ENCODE data around the gene UBAP1.
A peak's percentile ranks its signal among the peaks of the same experiment; 100 is the strongest.

Gene UBAP1

DNA sequence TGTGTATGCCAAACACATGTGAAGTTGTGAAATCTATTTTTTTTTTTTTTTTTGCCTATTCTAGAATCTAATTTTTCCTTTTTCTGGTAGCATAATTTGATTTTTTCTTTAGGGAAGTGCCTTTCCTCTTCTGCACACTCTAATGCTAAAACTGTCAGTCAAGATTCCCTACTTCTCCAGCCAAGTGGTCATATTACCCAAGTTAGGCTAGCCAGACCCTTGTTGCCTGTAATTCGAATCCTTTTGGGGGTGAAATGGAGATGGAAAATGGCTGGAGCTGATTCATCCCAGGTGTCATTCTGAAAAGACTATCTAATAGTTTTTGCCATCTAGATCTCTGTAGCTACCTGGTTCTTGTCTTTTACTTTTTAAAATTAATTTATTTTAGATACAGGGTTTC is 24.8 kb upstream of the UBAP1 start:
- H3K36me3 ChIP-seq (ENCODE audit: control insufficient read depth, insufficient read depth, low read length), result no peaks in the 10 kb centered on the region
- H3K9me3 ChIP-seq (ENCODE audit: control insufficient read depth, low read length), result no peaks in the 10 kb centered on the region
- no peak overlapping the region for H3K4me3 ChIP-seq (ENCODE audit: insufficient read depth, low read depth, low read length, poor library complexity, severe bottlenecking)
- H3K27ac ChIP-seq (ENCODE audit: insufficient read depth, low read length, poor library complexity, severe bottlenecking), result no peak overlapping the region
- no peaks in the 10 kb centered on the region for H3K27me3 ChIP-seq (replicated peaks; ENCODE audit: control insufficient read depth, insufficient read depth, low read length, poor library complexity, severe bottlenecking)
- no peak for DNase-seq
- H3K4me1 ChIP-seq (ENCODE audit: control insufficient read depth, insufficient read depth, low read length, poor library complexity, severe bottlenecking), result no peaks in the 10 kb centered on the region

DNA sequence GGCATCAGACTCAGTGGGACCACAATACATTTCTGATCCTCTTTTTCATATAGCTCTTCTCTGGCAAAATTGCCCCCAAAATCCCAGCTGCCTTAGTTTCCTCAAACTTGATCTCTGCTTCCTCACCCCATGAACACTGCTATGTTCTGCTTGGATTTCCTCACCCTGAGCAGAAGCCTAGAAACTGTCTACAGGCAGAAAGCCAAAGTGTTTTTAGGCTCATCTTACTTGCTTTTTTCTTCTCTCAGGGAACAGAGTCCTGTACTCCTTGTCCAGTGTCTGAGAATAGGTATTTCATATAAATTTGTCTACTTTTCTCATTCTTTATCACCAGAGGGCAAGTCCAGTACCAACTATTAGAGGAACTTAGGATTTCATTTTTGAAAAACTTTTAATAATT is 21.5 kb upstream of the UBAP1 start:
- Histone ChIP-seq H3K27ac (ENCODE audit: insufficient read depth, low read length, poor library complexity, severe bottlenecking) (no peak overlapping the region), H3K27me3 (replicated peaks; ENCODE audit: control insufficient read depth, insufficient read depth, low read length, poor library complexity, severe bottlenecking) (no peaks in the 10 kb centered on the region), H3K4me1 (ENCODE audit: control insufficient read depth, insufficient read depth, low read length, poor library complexity, severe bottlenecking) (no peaks in the 10 kb centered on the region), H3K4me3 (ENCODE audit: insufficient read depth, low read depth, low read length, poor library complexity, severe bottlenecking) (no peak overlapping the region), H3K9me3 (ENCODE audit: control insufficient read depth, low read length) (no peaks in the 10 kb centered on the region), H3K36me3 (ENCODE audit: control insufficient read depth, insufficient read depth, low read length) (no peaks in the 10 kb centered on the region)
- DNase-seq, result no peak

DNA sequence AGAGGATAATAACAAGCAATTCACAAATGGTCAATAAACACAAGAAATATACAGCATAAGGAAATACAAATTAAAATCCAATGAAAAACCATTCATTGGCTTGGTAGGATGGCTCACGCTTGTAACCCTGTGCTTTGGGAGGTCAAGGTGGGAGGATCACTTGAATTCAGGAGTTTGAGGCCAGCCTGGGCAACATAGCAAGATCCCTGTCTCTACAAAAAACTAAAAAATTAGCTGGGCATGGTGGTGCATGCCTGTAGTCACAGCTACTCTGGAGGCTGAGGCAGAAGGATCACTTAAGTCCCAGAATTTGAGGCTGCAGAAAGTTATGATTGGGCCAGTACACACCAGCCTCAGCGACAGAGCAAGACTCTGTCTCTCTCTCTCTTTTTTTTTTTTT is 20.9 kb upstream of the UBAP1 start:
- Histone ChIP-seq H3K27ac (ENCODE audit: insufficient read depth, low read length, poor library complexity, severe bottlenecking) (no peak overlapping the region), H3K4me1 (ENCODE audit: control insufficient read depth, insufficient read depth, low read length, poor library complexity, severe bottlenecking) (no peaks in the 10 kb centered on the region), H3K27me3 (replicated peaks; ENCODE audit: control insufficient read depth, insufficient read depth, low read length, poor library complexity, severe bottlenecking) (no peaks in the 10 kb centered on the region), H3K4me3 (ENCODE audit: insufficient read depth, low read depth, low read length, poor library complexity, severe bottlenecking) (no peak overlapping the region), H3K36me3 (ENCODE audit: control insufficient read depth, insufficient read depth, low read length) (no peaks in the 10 kb centered on the region), H3K9me3 (ENCODE audit: control insufficient read depth, low read length) (no peaks in the 10 kb centered on the region)
- no peak for DNase-seq

- H3K4me3 ChIP-seq (ENCODE audit: insufficient read depth, low read depth, low read length, poor library complexity, severe bottlenecking), result no peak overlapping the region
- H3K27ac ChIP-seq (ENCODE audit: insufficient read depth, low read length, poor library complexity, severe bottlenecking), result no peak overlapping the region
- H3K4me1 ChIP-seq (ENCODE audit: control insufficient read depth, insufficient read depth, low read length, poor library complexity, severe bottlenecking), result no peaks in the 10 kb centered on the region
- H3K9me3 ChIP-seq (ENCODE audit: control insufficient read depth, low read length), result no peaks in the 10 kb centered on the region
- no peak for DNase-seq
- H3K27me3 ChIP-seq (replicated peaks; ENCODE audit: control insufficient read depth, insufficient read depth, low read length, poor library complexity, severe bottlenecking), result no peaks in the 10 kb centered on the region
- no peaks in the 10 kb centered on the region for H3K36me3 ChIP-seq (ENCODE audit: control insufficient read depth, insufficient read depth, low read length)
Observed at GRCh38 chr9:34158362-34158869, 20.4 kb upstream of the UBAP1 start.

GRCh38 chr9:34163434-34163833 is 15.4 kb upstream of the UBAP1 start:
- H3K36me3 ChIP-seq (ENCODE audit: control insufficient read depth, insufficient read depth, low read length), result no peaks in the 10 kb centered on the region
- no peak overlapping the region for H3K27ac ChIP-seq (ENCODE audit: insufficient read depth, low read length, poor library complexity, severe bottlenecking)
- no peaks in the 10 kb centered on the region for H3K27me3 ChIP-seq (replicated peaks; ENCODE audit: control insufficient read depth, insufficient read depth, low read length, poor library complexity, severe bottlenecking)
- H3K4me1 ChIP-seq (ENCODE audit: control insufficient read depth, insufficient read depth, low read length, poor library complexity, severe bottlenecking), result no peaks in the 10 kb centered on the region
- H3K9me3 ChIP-seq (ENCODE audit: control insufficient read depth, low read length), result no peaks in the 10 kb centered on the region
- no peak for DNase-seq
- H3K4me3 ChIP-seq (ENCODE audit: insufficient read depth, low read depth, low read length, poor library complexity, severe bottlenecking), result no peak overlapping the region

GRCh38 chr9:34169125-34169524 is 9.7 kb upstream of the UBAP1 start:
- Histone ChIP-seq H3K27ac (ENCODE audit: insufficient read depth, low read length, poor library complexity, severe bottlenecking) (no peak overlapping the region), H3K4me1 (ENCODE audit: control insufficient read depth, insufficient read depth, low read length, poor library complexity, severe bottlenecking) (no peaks in the 10 kb centered on the region), H3K9me3 (ENCODE audit: control insufficient read depth, low read length) (no peaks in the 10 kb centered on the region), H3K27me3 (replicated peaks; ENCODE audit: control insufficient read depth, insufficient read depth, low read length, poor library complexity, severe bottlenecking) (no peaks in the 10 kb centered on the region), H3K36me3 (ENCODE audit: control insufficient read depth, insufficient read depth, low read length) (no peaks in the 10 kb centered on the region), H3K4me3 (ENCODE audit: insufficient read depth, low read depth, low read length, poor library complexity, severe bottlenecking) (no peak overlapping the region)
- DNase-seq, result no peak

GRCh38 chr9:34170237-34170991 is 8.4 kb upstream of the UBAP1 start:
- H3K27ac ChIP-seq (ENCODE audit: insufficient read depth, low read length, poor library complexity, severe bottlenecking), result no peak overlapping the region
- H3K9me3 ChIP-seq (ENCODE audit: control insufficient read depth, low read length), result no peaks in the 10 kb centered on the region
- H3K4me3 ChIP-seq (ENCODE audit: insufficient read depth, low read depth, low read length, poor library complexity, severe bottlenecking), result no peak overlapping the region
- H3K27me3 ChIP-seq (replicated peaks; ENCODE audit: control insufficient read depth, insufficient read depth, low read length, poor library complexity, severe bottlenecking), result no peaks in the 10 kb centered on the region
- no peaks in the 10 kb centered on the region for H3K36me3 ChIP-seq (ENCODE audit: control insufficient read depth, insufficient read depth, low read length)
- DNase-seq, result no peak
- no peaks in the 10 kb centered on the region for H3K4me1 ChIP-seq (ENCODE audit: control insufficient read depth, insufficient read depth, low read length, poor library complexity, severe bottlenecking)

DNA sequence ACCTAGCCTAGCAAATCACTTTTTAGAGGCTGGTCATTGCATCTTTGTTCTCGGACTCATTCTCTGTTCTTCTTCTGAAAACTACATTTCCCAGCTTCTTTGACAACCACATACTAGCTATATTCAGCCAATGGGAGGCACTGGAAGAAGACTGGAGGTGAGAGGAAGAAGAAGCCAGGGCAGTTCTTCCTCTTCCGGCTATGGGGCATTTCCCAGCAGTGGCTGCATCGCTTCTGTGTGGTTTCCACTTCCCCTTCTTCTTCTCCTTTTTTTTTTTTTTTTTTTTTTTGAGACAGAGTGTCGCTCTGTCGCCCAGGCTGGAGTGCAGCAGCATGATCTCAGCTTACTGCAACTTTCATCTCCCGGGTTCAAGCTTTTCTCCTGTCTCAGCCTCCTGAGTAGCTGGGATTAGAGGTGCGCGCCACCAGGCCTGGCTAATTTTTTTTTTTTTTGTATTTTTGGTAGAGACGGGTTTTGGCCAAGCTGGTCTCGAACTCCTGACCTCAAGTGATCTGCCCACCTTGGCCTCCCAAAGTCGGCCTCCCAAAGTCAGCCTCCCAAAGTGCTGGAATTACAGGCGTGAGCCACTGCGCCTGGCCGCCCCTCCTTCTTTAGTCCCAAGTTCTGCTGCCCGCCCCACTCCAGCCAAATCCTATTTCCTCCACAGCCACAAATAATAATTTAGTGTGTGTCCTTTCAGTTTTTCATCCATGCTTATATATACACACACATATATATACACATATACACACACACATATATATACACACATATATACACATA is 6.9 kb upstream of the UBAP1 start:
- Histone ChIP-seq H3K9me3 (ENCODE audit: control insufficient read depth, low read length) (no peaks in the 10 kb centered on the region), H3K4me3 (ENCODE audit: insufficient read depth, low read depth, low read length, poor library complexity, severe bottlenecking) (no peak overlapping the region), H3K36me3 (ENCODE audit: control insufficient read depth, insufficient read depth, low read length) (no peaks in the 10 kb centered on the region), H3K27ac (ENCODE audit: insufficient read depth, low read length, poor library complexity, severe bottlenecking) (no peak overlapping the region), H3K27me3 (replicated peaks; ENCODE audit: control insufficient read depth, insufficient read depth, low read length, poor library complexity, severe bottlenecking) (no peaks in the 10 kb centered on the region), H3K4me1 (ENCODE audit: control insufficient read depth, insufficient read depth, low read length, poor library complexity, severe bottlenecking) (no peaks in the 10 kb centered on the region)
- peak; percentile 15 to 43 (median 29) for DNase-seq

- H3K4me1 ChIP-seq (ENCODE audit: control insufficient read depth, insufficient read depth, low read length, poor library complexity, severe bottlenecking), result peaks cover 4% of the 10 kb centered on the region
- H3K27ac ChIP-seq (ENCODE audit: insufficient read depth, low read length, poor library complexity, severe bottlenecking), result no peak overlapping the region
Observed at GRCh38 chr9:34176089-34176488, 2.8 kb upstream of the UBAP1 start.

More at GRCh38 chr9:34176089-34176488, 2.8 kb upstream of the UBAP1 start:
- Histone ChIP-seq H3K9me3 (ENCODE audit: control insufficient read depth, low read length) (no peaks in the 10 kb centered on the region), H3K27me3 (replicated peaks; ENCODE audit: control insufficient read depth, insufficient read depth, low read length, poor library complexity, severe bottlenecking) (no peaks in the 10 kb centered on the region), H3K4me3 (ENCODE audit: insufficient read depth, low read depth, low read length, poor library complexity, severe bottlenecking) (no peak overlapping the region), H3K36me3 (ENCODE audit: control insufficient read depth, insufficient read depth, low read length) (no peaks in the 10 kb centered on the region)
- no peak for DNase-seq

All from effector memory CD4-positive, alpha-beta T cell (primary cell).